C4-2B (cell line): ENCODE data around the gene PTPN1.
"Not testable (repeated sequence)": the region's sequence is repeated elsewhere in the genome, so short reads cannot be mapped to it uniquely, and the experiment has no call there.

Experiments used
- H3K27ac ChIP-seq: fragments of 450-650 bp; 2 replicates; pipeline ENCODE4 v1.5.1; 2017
- ZFX ChIP-seq: fragments of 450-650 bp; IDR thresholded peaks from 2 replicates; pipeline ENCODE4 v1.6.1; 2017
- TF ChIP-seq, protein P1 (sequence below): fragments of 450-650 bp; conservative IDR thresholded peaks from 2 replicates; pipeline ENCODE4 v1.5.1; 2017; ENCODE audit warnings: mild to moderate bottlenecking

The PTPN1 gene

DNA sequence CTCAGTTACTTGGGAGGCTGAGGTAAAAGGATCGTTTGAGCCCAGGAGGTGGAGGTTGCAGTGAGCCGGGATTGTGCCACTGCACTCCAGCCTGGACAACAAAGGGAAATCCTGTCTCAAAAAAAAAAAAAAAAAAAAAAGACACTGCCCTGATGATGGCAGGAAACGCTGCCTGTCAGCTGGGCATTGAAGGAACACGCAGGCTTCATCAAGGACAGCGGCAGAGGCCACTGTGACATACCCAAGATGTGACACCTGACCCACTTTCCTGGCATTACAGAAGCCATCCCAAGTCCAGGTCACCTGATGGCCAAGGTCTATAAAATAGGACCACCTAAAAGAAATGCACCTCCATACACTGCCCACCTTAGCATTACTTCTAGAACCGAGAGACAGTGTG lies 105.2 kb downstream of the PTPN1 start:
- no peak overlapping the region for H3K27ac ChIP-seq
- TF ChIP-seq, protein P1, sequence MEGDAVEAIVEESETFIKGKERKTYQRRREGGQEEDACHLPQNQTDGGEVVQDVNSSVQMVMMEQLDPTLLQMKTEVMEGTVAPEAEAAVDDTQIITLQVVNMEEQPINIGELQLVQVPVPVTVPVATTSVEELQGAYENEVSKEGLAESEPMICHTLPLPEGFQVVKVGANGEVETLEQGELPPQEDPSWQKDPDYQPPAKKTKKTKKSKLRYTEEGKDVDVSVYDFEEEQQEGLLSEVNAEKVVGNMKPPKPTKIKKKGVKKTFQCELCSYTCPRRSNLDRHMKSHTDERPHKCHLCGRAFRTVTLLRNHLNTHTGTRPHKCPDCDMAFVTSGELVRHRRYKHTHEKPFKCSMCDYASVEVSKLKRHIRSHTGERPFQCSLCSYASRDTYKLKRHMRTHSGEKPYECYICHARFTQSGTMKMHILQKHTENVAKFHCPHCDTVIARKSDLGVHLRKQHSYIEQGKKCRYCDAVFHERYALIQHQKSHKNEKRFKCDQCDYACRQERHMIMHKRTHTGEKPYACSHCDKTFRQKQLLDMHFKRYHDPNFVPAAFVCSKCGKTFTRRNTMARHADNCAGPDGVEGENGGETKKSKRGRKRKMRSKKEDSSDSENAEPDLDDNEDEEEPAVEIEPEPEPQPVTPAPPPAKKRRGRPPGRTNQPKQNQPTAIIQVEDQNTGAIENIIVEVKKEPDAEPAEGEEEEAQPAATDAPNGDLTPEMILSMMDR = no peak
- no peak for TF ChIP-seq ZFX

DNA sequence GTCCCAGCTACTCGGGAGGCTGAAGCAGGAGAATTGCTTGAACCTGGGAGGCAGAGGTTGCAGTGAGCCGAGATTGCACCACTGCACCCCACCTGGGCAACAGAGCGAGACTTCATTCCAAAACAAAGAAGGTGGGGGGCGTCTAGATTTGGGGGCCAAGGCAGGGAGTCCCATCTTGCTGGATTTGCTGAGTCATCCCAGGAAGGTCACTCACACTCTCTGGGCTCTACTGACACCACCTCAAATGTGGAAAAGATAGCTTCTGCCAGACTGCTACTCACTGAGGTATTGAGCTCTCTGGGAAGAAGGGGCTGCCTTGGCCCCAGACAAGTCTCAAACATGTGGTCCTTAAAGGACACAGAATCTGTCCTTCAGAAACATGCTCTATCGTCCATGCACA lies 106.8 kb downstream of the PTPN1 start:
- TF ChIP-seq, protein P1 = no peak
- TF ChIP-seq ZFX = no peak
- H3K27ac ChIP-seq = 0 out of 2 replicates have a peak overlapping the region, but pooled peaks have one; percentile 5

DNA sequence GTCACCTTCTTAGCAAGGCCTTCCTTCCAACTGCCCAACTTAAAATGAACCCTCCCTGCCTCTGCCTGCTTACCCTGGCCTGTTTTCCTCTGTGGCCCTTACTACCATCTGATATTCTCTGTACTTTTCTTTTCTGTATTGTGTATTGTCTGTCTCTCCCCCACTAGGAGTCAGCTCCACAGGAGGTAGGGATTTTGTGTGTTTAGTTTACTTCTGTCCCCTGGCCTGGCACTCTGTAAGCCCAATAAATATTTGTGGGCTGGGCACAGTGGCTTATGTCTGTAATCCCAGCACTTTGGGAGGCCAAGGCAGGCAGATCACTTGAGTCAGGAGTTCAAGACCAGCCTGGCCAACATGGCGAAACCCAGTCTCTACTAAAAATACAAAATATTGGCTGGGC lies 108.4 kb downstream of the PTPN1 start:
- TF ChIP-seq ZFX = no peak
- TF ChIP-seq, protein P1 = no peak
- H3K27ac ChIP-seq = no peak overlapping the region

DNA sequence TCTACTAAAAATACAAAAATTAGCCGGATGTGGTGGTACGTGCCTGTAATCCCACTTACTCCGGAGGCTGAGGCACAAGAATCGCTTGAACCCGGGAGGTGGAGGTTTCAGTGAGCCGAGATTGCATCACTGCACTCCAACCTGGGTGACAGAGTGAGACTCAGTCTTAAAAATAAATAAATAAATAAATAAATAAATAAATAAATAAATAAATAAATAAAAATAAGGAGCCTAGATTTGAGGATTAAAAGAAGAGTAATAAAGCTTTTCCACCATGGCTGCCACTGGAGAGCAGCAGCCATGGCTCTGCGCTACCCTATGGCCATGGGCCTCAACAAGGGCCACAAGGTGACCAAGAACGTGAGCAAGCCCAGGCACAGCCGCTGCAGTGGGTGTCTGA lies 110.3 kb downstream of the PTPN1 start:
- H3K27ac ChIP-seq = not testable (repeated sequence)

DNA sequence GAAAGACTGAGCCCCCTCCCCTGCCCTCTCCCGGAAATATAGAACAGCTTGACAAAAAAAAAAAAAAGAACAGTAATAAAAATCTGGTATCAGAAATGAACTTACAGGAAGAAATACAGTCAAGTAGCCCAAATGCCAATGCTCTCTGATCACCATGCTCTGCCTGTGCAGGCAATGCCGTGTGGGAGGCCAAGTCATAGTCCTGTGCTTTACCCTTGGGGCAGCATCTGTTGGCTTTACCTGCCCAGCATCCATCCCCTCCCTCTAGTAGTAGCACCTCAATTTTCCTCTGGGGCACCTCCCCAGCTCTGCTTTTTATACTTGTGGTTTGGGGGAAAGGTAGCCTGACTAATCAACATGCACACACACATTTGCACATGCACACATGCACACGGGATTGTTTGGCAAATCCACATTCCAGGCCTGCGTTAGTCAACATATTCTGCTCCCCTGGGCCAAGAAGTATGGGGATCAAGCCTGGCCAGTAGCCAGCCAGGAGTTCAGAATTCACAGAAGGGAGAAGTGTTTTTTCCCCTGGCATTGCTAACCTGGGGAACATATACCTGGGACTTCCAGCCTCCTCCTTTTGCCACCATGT lies 111.0 kb downstream of the PTPN1 start:
- TF ChIP-seq ZFX = no peak
- TF ChIP-seq, protein P1 = no peak

DNA sequence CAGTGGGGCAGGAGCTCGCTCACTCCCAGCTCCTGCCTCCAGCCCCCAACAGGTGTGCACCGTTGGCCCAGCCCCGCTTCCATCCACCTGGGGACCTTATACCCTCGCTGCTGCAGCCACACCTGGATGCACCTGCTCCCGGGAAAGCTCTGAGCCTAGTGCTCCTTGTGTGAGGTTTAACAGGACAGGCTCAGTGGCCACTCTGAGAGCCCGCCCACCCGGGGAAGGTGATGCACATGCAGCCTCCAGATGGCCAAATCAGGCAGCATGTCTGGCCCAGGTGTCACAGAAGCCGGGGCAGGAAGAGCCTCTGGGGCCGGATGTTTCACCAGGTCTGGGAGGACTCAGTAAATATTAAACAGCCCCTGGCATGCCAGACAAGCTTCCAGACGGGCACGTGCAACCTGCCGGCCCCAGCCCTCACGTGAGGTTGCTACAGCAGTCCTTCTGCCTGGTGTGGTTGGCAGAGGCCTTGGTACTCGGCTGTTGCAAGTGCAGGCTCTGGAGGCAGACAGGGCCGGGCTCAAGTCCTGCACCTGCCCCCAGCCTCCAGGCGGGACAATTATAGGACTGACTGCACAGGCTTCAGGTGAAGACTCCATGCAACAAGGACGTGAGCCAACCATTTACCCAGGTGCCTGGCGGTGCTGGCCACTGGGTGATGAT lies 114.3 kb downstream of the PTPN1 start:
- no peak for TF ChIP-seq ZFX
- TF ChIP-seq, protein P1 = no peak
- H3K27ac ChIP-seq = peak overlapping the region; percentile 27; the same call in 1 of the 2 replicates

More for the DNA sequence above, 111.0 kb downstream of the PTPN1 start:
- no peak overlapping the region for H3K27ac ChIP-seq

DNA sequence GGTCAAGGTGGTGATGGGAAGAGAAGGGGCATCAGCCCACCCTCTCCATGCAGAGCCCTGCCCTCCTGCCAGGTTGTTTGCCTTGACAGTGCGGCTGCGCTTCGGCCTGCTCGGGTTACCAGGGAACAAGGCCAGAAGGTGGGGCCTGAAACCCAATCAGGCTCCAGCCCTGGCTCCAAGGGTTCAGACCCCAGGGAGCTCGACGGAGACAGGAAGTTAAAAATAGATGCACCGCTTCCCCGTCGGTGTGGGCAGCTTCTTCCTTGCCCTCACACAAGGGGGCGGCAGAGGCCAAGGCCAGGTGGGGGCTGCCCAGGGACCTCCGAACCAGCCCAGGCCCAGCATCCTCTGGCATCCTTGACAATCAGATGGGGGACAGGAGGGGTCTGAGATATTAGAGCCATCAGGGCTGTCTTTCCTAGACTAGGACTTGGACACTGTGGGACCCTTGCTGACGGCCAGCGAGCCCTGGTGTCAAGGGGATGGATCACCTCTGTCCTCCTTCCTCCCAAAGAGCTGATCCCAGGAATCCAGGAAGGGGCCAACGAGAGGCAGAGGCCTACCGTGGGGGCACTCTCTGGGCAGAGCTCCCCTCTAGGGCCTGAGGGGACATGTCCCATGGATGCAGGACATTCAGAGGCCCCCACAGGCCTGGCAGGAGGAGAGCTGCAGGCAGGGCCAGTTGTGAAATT lies 115.9 kb downstream of the PTPN1 start:
- TF ChIP-seq ZFX = no peak
- TF ChIP-seq, protein P1 = peak; percentile 40
- H3K27ac ChIP-seq = no peak overlapping the region
